ENCODE results near the gene DCAF7.

DNA sequence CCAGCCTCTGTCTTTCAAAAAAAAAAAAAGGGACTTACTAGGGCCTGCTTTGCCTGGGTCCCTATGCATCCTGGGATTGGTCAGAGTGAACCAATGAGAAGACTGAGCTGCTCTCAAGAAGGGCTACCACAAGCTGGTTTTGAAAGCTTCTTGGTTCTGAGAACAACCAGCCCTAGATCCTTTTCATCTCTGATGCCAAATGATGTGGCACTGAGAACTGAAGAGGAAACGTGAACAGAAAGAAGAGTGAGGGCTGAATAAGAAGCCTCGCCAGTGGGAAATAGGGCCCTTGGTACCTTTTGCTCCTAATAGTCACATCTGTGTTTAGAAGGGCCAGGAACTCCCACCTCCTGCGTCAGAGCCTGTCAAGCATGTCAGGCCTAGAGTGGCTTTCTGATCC lies 61.1 kb downstream of the DCAF7 start:
- TF ChIP-seq CEBPB (IDR thresholded peaks at IDR 0.05; ENCODE audit: low read depth, low read length) (no peak), SMC3 (IDR thresholded peaks at IDR 0.05; ENCODE audit: low read depth, low read length) (no peak), RCOR1 (IDR thresholded peaks at IDR 0.05; ENCODE audit: insufficient replicate concordance, low read length) (no peak), POLR2A (IDR thresholded peaks at IDR 0.05; ENCODE audit: low read depth, low read length) (no peak), RAD21 (IDR thresholded peaks at IDR 0.05; ENCODE audit: low read length) (no peak), RFX5 (IDR thresholded peaks at IDR 0.05; ENCODE audit: low read depth, low read length) (no peak)
- TF ChIP-seq, protein P1, sequence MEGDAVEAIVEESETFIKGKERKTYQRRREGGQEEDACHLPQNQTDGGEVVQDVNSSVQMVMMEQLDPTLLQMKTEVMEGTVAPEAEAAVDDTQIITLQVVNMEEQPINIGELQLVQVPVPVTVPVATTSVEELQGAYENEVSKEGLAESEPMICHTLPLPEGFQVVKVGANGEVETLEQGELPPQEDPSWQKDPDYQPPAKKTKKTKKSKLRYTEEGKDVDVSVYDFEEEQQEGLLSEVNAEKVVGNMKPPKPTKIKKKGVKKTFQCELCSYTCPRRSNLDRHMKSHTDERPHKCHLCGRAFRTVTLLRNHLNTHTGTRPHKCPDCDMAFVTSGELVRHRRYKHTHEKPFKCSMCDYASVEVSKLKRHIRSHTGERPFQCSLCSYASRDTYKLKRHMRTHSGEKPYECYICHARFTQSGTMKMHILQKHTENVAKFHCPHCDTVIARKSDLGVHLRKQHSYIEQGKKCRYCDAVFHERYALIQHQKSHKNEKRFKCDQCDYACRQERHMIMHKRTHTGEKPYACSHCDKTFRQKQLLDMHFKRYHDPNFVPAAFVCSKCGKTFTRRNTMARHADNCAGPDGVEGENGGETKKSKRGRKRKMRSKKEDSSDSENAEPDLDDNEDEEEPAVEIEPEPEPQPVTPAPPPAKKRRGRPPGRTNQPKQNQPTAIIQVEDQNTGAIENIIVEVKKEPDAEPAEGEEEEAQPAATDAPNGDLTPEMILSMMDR (conservative IDR thresholded peaks at IDR 0.05; ENCODE audit: low read depth, low read length) = no peak

Data from IMR-90 (cell line).